MM.1S (cell line): ENCODE results near the gene STC2.

Experiments
- DNase-seq: peaks from one replicate; pipeline ENCODE4 v3.0.0-alpha.2; 2015
- H2AFZ ChIP-seq: fragments of 300-600 bp; sonication (generic); 2 replicates; pipeline ENCODE4 v1.6.0; 2016; ENCODE audit warnings: antibody characterized with exemption, low read length
- H3F3A ChIP-seq: fragments of 300-600 bp; sonication (generic); 2 replicates; pipeline ENCODE4 v1.6.1; 2016; ENCODE audit warnings: mild to moderate bottlenecking, antibody characterized with exemption, low read length, moderate library complexity, mixed read lengths; ENCODE audit not compliant: insufficient read depth
- H3K27ac ChIP-seq: fragments of 300-600 bp; sonication (generic); 2 replicates; pipeline ENCODE4 v1.5.1; 2016; ENCODE audit warnings: mild to moderate bottlenecking, low read length
- H3K27me3 ChIP-seq: fragments of 300-600 bp; sonication (generic); replicated peaks from 2 replicates; pipeline ENCODE4 v1.6.0; 2016; ENCODE audit warnings: low read length; ENCODE audit not compliant: insufficient read depth
- H3K36me3 ChIP-seq: fragments of 300-600 bp; sonication (generic); replicated peaks from 2 replicates; pipeline ENCODE4 v1.6.1; 2016; ENCODE audit warnings: mild to moderate bottlenecking, low read length, mixed read lengths; ENCODE audit not compliant: insufficient read depth
- H3K4me1 ChIP-seq: fragments of 300-600 bp; sonication (generic); 2 replicates; pipeline ENCODE4 v1.6.1; 2016; ENCODE audit warnings: low read length, mixed read lengths
- H3K4me2 ChIP-seq: fragments of 300-600 bp; sonication (generic); 2 replicates; pipeline ENCODE4 v1.6.0; 2016; ENCODE audit warnings: low read depth, low read length
- H3K4me3 ChIP-seq: fragments of 300-600 bp; sonication (generic); 2 replicates; pipeline ENCODE4 v1.5.1; 2016; ENCODE audit warnings: low read length, mixed read lengths
- H3K79me2 ChIP-seq: fragments of 300-600 bp; sonication (generic); 2 replicates; pipeline ENCODE4 v1.6.1; 2016; ENCODE audit warnings: mixed run types, low read length, mixed read lengths
- H3K9ac ChIP-seq: fragments of 300-600 bp; sonication (generic); 2 replicates; pipeline ENCODE4 v1.6.1; 2016; ENCODE audit warnings: low read length, mixed read lengths
- H3K9me2 ChIP-seq: fragments of 300-600 bp; sonication (generic); replicated peaks from 2 replicates; pipeline ENCODE4 v1.6.1; 2016; ENCODE audit warnings: mild to moderate bottlenecking, low read length, mixed read lengths; ENCODE audit not compliant: insufficient read depth
- H3K9me3 ChIP-seq: fragments of 300-600 bp; sonication (generic); replicated peaks from 2 replicates; pipeline ENCODE4 v1.6.1; 2016; ENCODE audit warnings: mild to moderate bottlenecking, low read length, mixed read lengths; ENCODE audit not compliant: insufficient read depth
- H4K20me1 ChIP-seq: fragments of 300-600 bp; sonication (generic); 2 replicates; pipeline ENCODE4 v1.6.1; 2016; ENCODE audit warnings: mild to moderate bottlenecking, low read length, moderate library complexity, mixed read lengths; ENCODE audit not compliant: insufficient read depth
- EZH2 ChIP-seq: fragments of 300-600 bp; sonication (generic); optimal IDR thresholded peaks from 2 replicates; pipeline ENCODE3; 2017; ENCODE audit warnings: low read depth, mild to moderate bottlenecking, antibody characterized with exemption, low read length, mixed read lengths
- EZH2phosphoT487 ChIP-seq: fragments of 300-600 bp; sonication (generic); IDR thresholded peaks from 2 replicates; pipeline ENCODE4 v1.6.1; 2018; ENCODE audit warnings: antibody characterized with exemption, low read length
- TF ChIP-seq, protein P1 (sequence below): fragments of 300-600 bp; sonication (generic); IDR thresholded peaks from 2 replicates; pipeline ENCODE4 v1.5.1; 2016; ENCODE audit warnings: antibody characterized with exemption, low read length, mixed read lengths

STC2 gene

DNA sequence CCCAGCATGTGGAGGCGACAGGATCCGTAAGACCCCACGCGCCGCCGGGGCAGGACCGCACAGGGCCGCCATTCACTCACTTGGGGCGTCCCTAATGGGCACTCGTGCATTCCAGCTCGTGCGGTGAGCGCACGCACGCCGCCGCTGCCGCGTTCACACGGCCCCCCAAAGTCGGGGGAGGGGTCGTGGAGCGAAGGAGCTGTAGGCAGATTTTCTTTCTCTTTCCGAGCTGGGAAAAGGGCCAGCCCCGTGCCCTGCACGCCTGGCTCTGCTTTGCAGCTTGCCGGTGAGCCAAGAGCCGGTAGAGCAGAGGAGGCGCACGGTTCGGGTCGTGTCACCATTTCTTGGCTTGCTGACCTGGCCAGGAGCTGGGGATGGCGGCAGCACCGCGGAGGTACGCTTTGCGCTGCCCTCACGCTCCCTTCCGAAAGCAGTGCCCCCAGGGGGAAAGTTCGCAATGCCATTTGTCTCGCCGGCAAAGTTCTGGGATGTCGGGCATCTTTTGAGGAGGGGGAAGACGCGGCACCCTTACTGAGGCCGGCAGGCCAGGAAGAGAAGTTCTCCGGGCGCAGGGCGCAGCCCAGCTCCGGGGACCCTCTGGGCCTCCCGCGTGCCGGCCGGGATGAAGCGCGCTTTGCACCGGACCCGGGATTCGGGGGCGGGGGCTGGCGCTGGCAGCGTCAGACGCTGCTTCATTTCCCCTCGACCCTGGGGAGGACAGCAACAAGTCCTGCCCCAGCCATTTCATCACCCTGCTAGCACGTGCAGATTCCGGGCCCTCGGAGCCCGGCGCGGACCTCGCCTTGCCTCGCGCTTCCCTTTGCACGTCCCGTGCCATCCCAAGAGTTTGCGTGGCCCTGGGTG lies 898 bp downstream of the STC2 start:
- Histone ChIP-seq H3K27ac (no peak overlapping the region), H3K36me3 (no peaks in the 10 kb centered on the region), H3K9ac (no peak overlapping the region), H3K27me3 (peaks cover 51% of the 10 kb centered on the region), H3K9me3 (no peaks in the 10 kb centered on the region), H2AFZ (no peak overlapping the region), H4K20me1 (no peaks in the 10 kb centered on the region), H3K4me3 (no peak overlapping the region), H3K9me2 (no peaks in the 10 kb centered on the region), H3K4me1 (0 out of 2 replicates have a peak, but pooled peaks cover 7% of the 10 kb centered on the region), H3F3A (no peaks in the 10 kb centered on the region), H3K79me2 (no peaks in the 10 kb centered on the region), H3K4me2 (peak overlapping the region; percentile 62; the same call in 1 of the 2 replicates)
- TF ChIP-seq, protein P1, sequence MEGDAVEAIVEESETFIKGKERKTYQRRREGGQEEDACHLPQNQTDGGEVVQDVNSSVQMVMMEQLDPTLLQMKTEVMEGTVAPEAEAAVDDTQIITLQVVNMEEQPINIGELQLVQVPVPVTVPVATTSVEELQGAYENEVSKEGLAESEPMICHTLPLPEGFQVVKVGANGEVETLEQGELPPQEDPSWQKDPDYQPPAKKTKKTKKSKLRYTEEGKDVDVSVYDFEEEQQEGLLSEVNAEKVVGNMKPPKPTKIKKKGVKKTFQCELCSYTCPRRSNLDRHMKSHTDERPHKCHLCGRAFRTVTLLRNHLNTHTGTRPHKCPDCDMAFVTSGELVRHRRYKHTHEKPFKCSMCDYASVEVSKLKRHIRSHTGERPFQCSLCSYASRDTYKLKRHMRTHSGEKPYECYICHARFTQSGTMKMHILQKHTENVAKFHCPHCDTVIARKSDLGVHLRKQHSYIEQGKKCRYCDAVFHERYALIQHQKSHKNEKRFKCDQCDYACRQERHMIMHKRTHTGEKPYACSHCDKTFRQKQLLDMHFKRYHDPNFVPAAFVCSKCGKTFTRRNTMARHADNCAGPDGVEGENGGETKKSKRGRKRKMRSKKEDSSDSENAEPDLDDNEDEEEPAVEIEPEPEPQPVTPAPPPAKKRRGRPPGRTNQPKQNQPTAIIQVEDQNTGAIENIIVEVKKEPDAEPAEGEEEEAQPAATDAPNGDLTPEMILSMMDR: no peak
- TF ChIP-seq EZH2 (no peak), EZH2phosphoT487 (no peak)
- no peak for DNase-seq

DNA sequence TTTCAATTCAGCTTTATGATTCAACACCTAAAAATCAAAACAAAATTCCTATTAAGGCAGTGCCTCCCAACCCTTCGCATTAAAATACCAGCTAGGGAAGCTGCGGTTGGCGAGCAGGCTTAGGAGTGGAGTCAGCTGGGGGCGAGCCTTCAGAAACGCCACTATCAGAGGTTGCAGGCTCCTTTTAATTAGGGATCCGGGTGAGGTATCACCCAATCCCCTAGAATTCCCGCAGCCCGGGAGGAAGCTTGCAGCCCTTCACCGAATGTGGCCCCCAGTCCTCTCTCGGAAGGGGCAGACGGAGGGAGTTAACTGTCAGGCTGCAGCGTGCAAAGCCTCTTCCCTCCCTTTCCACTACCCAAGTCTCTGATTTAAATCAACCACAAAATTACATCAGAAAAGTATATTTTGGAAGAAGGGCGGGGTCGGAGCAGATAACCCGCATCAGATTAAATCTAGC lies 1.7 kb downstream of the STC2 start:
- no peaks in the 10 kb centered on the region for H4K20me1 ChIP-seq
- no peaks in the 10 kb centered on the region for H3K36me3 ChIP-seq
- H3F3A ChIP-seq: no peaks in the 10 kb centered on the region
- TF ChIP-seq EZH2phosphoT487 (no peak), EZH2 (no peak)
- TF ChIP-seq, protein P1: no peak
- H2AFZ ChIP-seq: no peak overlapping the region
- H3K4me2 ChIP-seq: no peak overlapping the region
- H3K9ac ChIP-seq: no peak overlapping the region
- H3K9me3 ChIP-seq: no peaks in the 10 kb centered on the region
- H3K79me2 ChIP-seq: no peaks in the 10 kb centered on the region
- 0 out of 2 replicates have a peak, but pooled peaks cover 7% of the 10 kb centered on the region for H3K4me1 ChIP-seq
- H3K9me2 ChIP-seq: no peaks in the 10 kb centered on the region
- no peak for DNase-seq
- no peak overlapping the region for H3K4me3 ChIP-seq
- H3K27ac ChIP-seq: no peak overlapping the region
- peaks cover 51% of the 10 kb centered on the region for H3K27me3 ChIP-seq

DNA sequence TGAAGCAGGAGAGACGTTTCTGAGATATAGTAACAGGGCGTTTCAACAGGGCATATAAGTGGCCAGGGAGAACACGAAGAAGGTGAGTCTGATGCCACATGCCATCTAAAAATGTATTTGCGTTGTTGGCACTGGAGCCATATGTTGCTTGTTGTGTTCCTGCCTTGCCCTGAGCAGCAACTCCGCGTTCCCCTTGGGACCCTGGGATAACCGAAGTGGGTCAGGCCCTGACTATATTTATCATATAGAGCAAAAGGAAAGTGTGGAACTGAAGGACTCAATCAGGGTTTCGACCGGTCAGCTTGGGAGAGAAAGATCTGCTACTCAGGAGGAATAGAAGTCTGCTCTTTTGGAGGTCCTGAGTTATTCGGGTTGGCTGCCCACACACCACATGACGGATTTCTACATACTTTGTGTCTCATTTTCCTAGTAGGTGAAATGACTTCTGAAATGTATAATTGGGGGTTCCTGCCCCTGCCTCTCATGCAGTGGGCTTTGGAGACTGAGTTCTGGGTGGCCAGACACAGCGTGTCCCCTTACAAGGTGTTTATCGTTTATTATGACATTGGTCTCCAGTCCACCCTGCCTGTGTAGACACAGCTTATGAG lies 3.0 kb downstream of the STC2 start:
- no peak for DNase-seq
- Histone ChIP-seq H3K4me1 (0 out of 2 replicates have a peak, but pooled peaks cover 7% of the 10 kb centered on the region), H3F3A (no peaks in the 10 kb centered on the region), H3K9me3 (no peaks in the 10 kb centered on the region), H3K27me3 (peaks cover 51% of the 10 kb centered on the region), H3K36me3 (no peaks in the 10 kb centered on the region), H3K27ac (no peak overlapping the region), H3K9ac (no peak overlapping the region), H3K4me3 (no peak overlapping the region), H3K9me2 (no peaks in the 10 kb centered on the region), H3K4me2 (no peak overlapping the region), H3K79me2 (no peaks in the 10 kb centered on the region), H4K20me1 (no peaks in the 10 kb centered on the region), H2AFZ (no peak overlapping the region)
- no peak for TF ChIP-seq EZH2
- no peak for TF ChIP-seq EZH2phosphoT487
- TF ChIP-seq, protein P1: no peak
